Esophagus squamous epithelium (tissue), 4 donors: ENCODE measurements around the gene VAV2.

Experiments used
- CTCF ChIP-seq, 6 experiments: fragments of 450-650 bp in 4 of 6; fragments of 200-600 bp in 2 of 6; sonication (generic) in 2 of 6; IDR thresholded peaks; one replicate each; pipeline ENCODE4 v1.5.1; 2016 to 2019; ENCODE audit warnings: antibody characterized with exemption in 6 of 6, mild to moderate bottlenecking in 4 of 6, moderate library complexity in 4 of 6
- POLR2A ChIP-seq, 4 donors: fragments of 450-650 bp; IDR thresholded peaks; one replicate each; pipeline ENCODE4 v1.6.1; 2017; ENCODE audit warnings: antibody characterized with exemption in 4 of 4, mild to moderate bottlenecking in 4 of 4, moderate library complexity in 3 of 4

GRCh38 chr9:133804199-133804598, 187.9 kb downstream of the VAV2 start:
- TF ChIP-seq CTCF (IDR thresholded peaks at IDR 0.05), result no peak
- no peak for TF ChIP-seq POLR2A (IDR thresholded peaks at IDR 0.05)
